ENCODE results near the gene SMYD3. TPM values are rescaled to one million over a fixed set of nuclear protein-coding genes. Genes with fewer than 3 reads are reported as not detected.

SMYD3 gene
- total and polyA plus RNA-seq, 2 donors (not counting 1 experiment from before 2014, with no cell fraction given), result 69.4 to 83.1 TPM

- H3K36me3 ChIP-seq (ENCODE audit: control insufficient read depth, insufficient read depth, low read length), result no peaks in the 10 kb centered on the region
- H4K20me1 ChIP-seq (ENCODE audit: control insufficient read depth, extremely low read depth, insufficient read depth, low read length), result no peaks in the 10 kb centered on the region
- no peak overlapping the region for H3K9ac ChIP-seq (ENCODE audit: insufficient read depth, low read length)
Measured at GRCh38 chr1:246063013-246063616, 444.0 kb downstream of the SMYD3 start.

GRCh38 chr1:246058466-246058865, 448.6 kb downstream of the SMYD3 start:
- Histone ChIP-seq H2AFZ (ENCODE audit: low read length) (no peak overlapping the region), H3K4me1 (ENCODE audit: control insufficient read depth, extremely low read depth, insufficient read depth, low read length) (no peaks in the 10 kb centered on the region), H3K79me2 (ENCODE audit: control insufficient read depth, insufficient read depth, low read length) (no peaks in the 10 kb centered on the region), H3K36me3 (ENCODE audit: control insufficient read depth, insufficient read depth, low read length) (no peaks in the 10 kb centered on the region), H3K27ac (ENCODE audit: insufficient read depth, low read length) (no peak overlapping the region), H3K27me3 (ENCODE audit: control insufficient read depth, insufficient read depth, low read length) (no peaks in the 10 kb centered on the region), H3K9me3 (ENCODE audit: control insufficient read depth, insufficient read depth, low read depth, low read length) (no peaks in the 10 kb centered on the region), H4K20me1 (ENCODE audit: control insufficient read depth, extremely low read depth, insufficient read depth, low read length) (no peaks in the 10 kb centered on the region), H3K9ac (ENCODE audit: insufficient read depth, low read length) (no peak overlapping the region), H3K4me3 (replicated peaks in 1 of 4; ENCODE audit: control extremely low read depth in 1 of 4, insufficient read depth in 1 of 4, low read depth in 3 of 4, low read length in 4 of 4) (no peak overlapping the region), H3K4me2 (ENCODE audit: extremely low read depth, insufficient read depth, low read length) (no peak overlapping the region)
- TF ChIP-seq EZH2 (IDR thresholded peaks at IDR 0.05; ENCODE audit: low read length, missing control alignments) (no peak), CTCF (conservative IDR thresholded peaks at IDR 0.05 in 1 of 2, IDR thresholded peaks at IDR 0.05 in 1 of 2; ENCODE audit: low read depth in 1 of 2, low read length in 2 of 2) (no peak)
- DNase-seq (ENCODE audit: low read depth in 2 of 2), result no peak

More at GRCh38 chr1:246063013-246063616, 444.0 kb downstream of the SMYD3 start:
- no peak overlapping the region for H3K4me2 ChIP-seq (ENCODE audit: extremely low read depth, insufficient read depth, low read length)
- no peak overlapping the region for H3K27ac ChIP-seq (ENCODE audit: insufficient read depth, low read length)
- H3K27me3 ChIP-seq (ENCODE audit: control insufficient read depth, insufficient read depth, low read length), result no peaks in the 10 kb centered on the region
- H3K4me1 ChIP-seq (ENCODE audit: control insufficient read depth, extremely low read depth, insufficient read depth, low read length), result no peaks in the 10 kb centered on the region
- no peak for DNase-seq (ENCODE audit: low read depth in 2 of 2)
- no peak overlapping the region for H2AFZ ChIP-seq (ENCODE audit: low read length)
- H3K79me2 ChIP-seq (ENCODE audit: control insufficient read depth, insufficient read depth, low read length), result no peaks in the 10 kb centered on the region
- no peaks in the 10 kb centered on the region for H3K9me3 ChIP-seq (ENCODE audit: control insufficient read depth, insufficient read depth, low read depth, low read length)
- H3K4me3 ChIP-seq (replicated peaks in 1 of 4; ENCODE audit: control extremely low read depth in 1 of 4, insufficient read depth in 1 of 4, low read depth in 3 of 4, low read length in 4 of 4), result no peak overlapping the region
- TF ChIP-seq EZH2 (IDR thresholded peaks at IDR 0.05; ENCODE audit: low read length, missing control alignments), result no peak
- TF ChIP-seq CTCF (conservative IDR thresholded peaks at IDR 0.05 in 1 of 2, IDR thresholded peaks at IDR 0.05 in 1 of 2; ENCODE audit: low read depth in 1 of 2, low read length in 2 of 2), result no peak

- no peaks in the 10 kb centered on the region for H3K36me3 ChIP-seq (ENCODE audit: control insufficient read depth, insufficient read depth, low read length)
- no peaks in the 10 kb centered on the region for H4K20me1 ChIP-seq (ENCODE audit: control insufficient read depth, extremely low read depth, insufficient read depth, low read length)
- H3K27me3 ChIP-seq (ENCODE audit: control insufficient read depth, insufficient read depth, low read length), result no peaks in the 10 kb centered on the region
- no peak for DNase-seq (ENCODE audit: low read depth in 2 of 2)
- no peak overlapping the region for H3K27ac ChIP-seq (ENCODE audit: insufficient read depth, low read length)
- no peaks in the 10 kb centered on the region for H3K4me1 ChIP-seq (ENCODE audit: control insufficient read depth, extremely low read depth, insufficient read depth, low read length)
- H3K79me2 ChIP-seq (ENCODE audit: control insufficient read depth, insufficient read depth, low read length), result no peaks in the 10 kb centered on the region
- no peak overlapping the region for H3K9ac ChIP-seq (ENCODE audit: insufficient read depth, low read length)
- H3K4me2 ChIP-seq (ENCODE audit: extremely low read depth, insufficient read depth, low read length), result no peak overlapping the region
- no peak overlapping the region for H2AFZ ChIP-seq (ENCODE audit: low read length)
- no peak overlapping the region for H3K4me3 ChIP-seq (replicated peaks in 1 of 4; ENCODE audit: control extremely low read depth in 1 of 4, insufficient read depth in 1 of 4, low read depth in 3 of 4, low read length in 4 of 4)
- TF ChIP-seq EZH2 (IDR thresholded peaks at IDR 0.05; ENCODE audit: low read length, missing control alignments) (no peak), CTCF (conservative IDR thresholded peaks at IDR 0.05 in 1 of 2, IDR thresholded peaks at IDR 0.05 in 1 of 2; ENCODE audit: low read depth in 1 of 2, low read length in 2 of 2) (no peak)
- no peaks in the 10 kb centered on the region for H3K9me3 ChIP-seq (ENCODE audit: control insufficient read depth, insufficient read depth, low read depth, low read length)
Measured at GRCh38 chr1:246052603-246053002, 454.5 kb downstream of the SMYD3 start.
